Measurements from ENCODE around the gene COL12A1. TPM values are rescaled to one million over a fixed set of nuclear protein-coding genes. Genes with fewer than 3 reads are reported as not detected.

COL12A1 gene
- total RNA-seq, 4 donors from 2014 or later = 15.6 to 131 (median 34.3) TPM

GRCh38 chr6:75077701-75078100 lies 128.2 kb downstream of the COL12A1 start:
- no peaks in the 10 kb centered on the region for H3K36me3 ChIP-seq
- no peaks in the 10 kb centered on the region for H3K4me1 ChIP-seq
- intact Hi-C loops (cut with DNase I) = no loop called here
- TF ChIP-seq POLR2A (IDR thresholded peaks at IDR 0.05) (no peak), CTCF (IDR thresholded peaks at IDR 0.05) (no peak)
- no peaks in the 10 kb centered on the region for H3K27me3 ChIP-seq
- H3K4me3 ChIP-seq = no peak overlapping the region
- no peaks in the 10 kb centered on the region for H3K9me3 ChIP-seq
- WGBS, 2 donors = 39 to 40% methylated on average over 2 of the region's 2 CpGs
- no peak overlapping the region for H3K27ac ChIP-seq
- no peak for DNase-seq

GRCh38 chr6:75076009-75076408 lies 129.8 kb downstream of the COL12A1 start:
- no peak for DNase-seq
- whole genome bisulfite sequencing, 2 donors = 81 to 84% methylated on average over 5 of the region's 5 CpGs
- no peak overlapping the region for H3K4me3 ChIP-seq
- no peak overlapping the region for H3K27ac ChIP-seq
- intact Hi-C loops (cut with DNase I) = no loop called here
- H3K9me3 ChIP-seq = no peaks in the 10 kb centered on the region
- no peaks in the 10 kb centered on the region for H3K36me3 ChIP-seq
- H3K4me1 ChIP-seq = no peaks in the 10 kb centered on the region
- H3K27me3 ChIP-seq = no peaks in the 10 kb centered on the region
- no peak for TF ChIP-seq POLR2A (IDR thresholded peaks at IDR 0.05)
- TF ChIP-seq CTCF (IDR thresholded peaks at IDR 0.05) = no peak

GRCh38 chr6:75070244-75070643 lies 135.6 kb downstream of the COL12A1 start:
- intact Hi-C loops (cut with DNase I) = no loop called here
- H3K4me3 ChIP-seq = no peak overlapping the region
- no peak for DNase-seq
- no peaks in the 10 kb centered on the region for H3K27me3 ChIP-seq
- no peak overlapping the region for H3K27ac ChIP-seq
- H3K9me3 ChIP-seq = no peaks in the 10 kb centered on the region
- TF ChIP-seq CTCF (IDR thresholded peaks at IDR 0.05) = no peak
- no peak for TF ChIP-seq POLR2A (IDR thresholded peaks at IDR 0.05)
- H3K36me3 ChIP-seq = no peaks in the 10 kb centered on the region
- no peaks in the 10 kb centered on the region for H3K4me1 ChIP-seq
- WGBS, 2 donors = 68 to 79% methylated on average over 1 of the region's 1 CpG

GRCh38 chr6:75065523-75065922 lies 140.3 kb downstream of the COL12A1 start:
- intact Hi-C loops (cut with DNase I) = no loop called here
- 30 to 50% methylated on average over 5 of the region's 5 CpGs for WGBS, 2 donors
- no peak for TF ChIP-seq CTCF (IDR thresholded peaks at IDR 0.05)
- no peak for TF ChIP-seq POLR2A (IDR thresholded peaks at IDR 0.05)
- no peak for DNase-seq
- Histone ChIP-seq H3K27me3 (no peaks in the 10 kb centered on the region), H3K4me1 (no peaks in the 10 kb centered on the region), H3K9me3 (no peaks in the 10 kb centered on the region), H3K4me3 (no peak overlapping the region), H3K36me3 (no peaks in the 10 kb centered on the region), H3K27ac (no peak overlapping the region)

- Histone ChIP-seq H3K36me3 (no peaks in the 10 kb centered on the region), H3K4me1 (no peaks in the 10 kb centered on the region), H3K27ac (no peak overlapping the region), H3K4me3 (no peak overlapping the region), H3K9me3 (no peaks in the 10 kb centered on the region), H3K27me3 (no peaks in the 10 kb centered on the region)
- intact Hi-C loops (cut with DNase I) = no loop called here
- no peak for TF ChIP-seq POLR2A (IDR thresholded peaks at IDR 0.05)
- TF ChIP-seq CTCF (IDR thresholded peaks at IDR 0.05) = no peak
- WGBS, 2 donors = 71 to 75% methylated on average over 3 of the region's 3 CpGs
- DNase-seq = no peak
These were observed 153.4 kb downstream of the COL12A1 start for GRCh38 chr6:75052491-75052890.
